ENCODE results near the gene KLK5.
"Not testable (repeated sequence)": the region's sequence is repeated elsewhere in the genome, so short reads cannot be mapped to it uniquely, and the experiment has no call there.

KLK5 gene

DNA sequence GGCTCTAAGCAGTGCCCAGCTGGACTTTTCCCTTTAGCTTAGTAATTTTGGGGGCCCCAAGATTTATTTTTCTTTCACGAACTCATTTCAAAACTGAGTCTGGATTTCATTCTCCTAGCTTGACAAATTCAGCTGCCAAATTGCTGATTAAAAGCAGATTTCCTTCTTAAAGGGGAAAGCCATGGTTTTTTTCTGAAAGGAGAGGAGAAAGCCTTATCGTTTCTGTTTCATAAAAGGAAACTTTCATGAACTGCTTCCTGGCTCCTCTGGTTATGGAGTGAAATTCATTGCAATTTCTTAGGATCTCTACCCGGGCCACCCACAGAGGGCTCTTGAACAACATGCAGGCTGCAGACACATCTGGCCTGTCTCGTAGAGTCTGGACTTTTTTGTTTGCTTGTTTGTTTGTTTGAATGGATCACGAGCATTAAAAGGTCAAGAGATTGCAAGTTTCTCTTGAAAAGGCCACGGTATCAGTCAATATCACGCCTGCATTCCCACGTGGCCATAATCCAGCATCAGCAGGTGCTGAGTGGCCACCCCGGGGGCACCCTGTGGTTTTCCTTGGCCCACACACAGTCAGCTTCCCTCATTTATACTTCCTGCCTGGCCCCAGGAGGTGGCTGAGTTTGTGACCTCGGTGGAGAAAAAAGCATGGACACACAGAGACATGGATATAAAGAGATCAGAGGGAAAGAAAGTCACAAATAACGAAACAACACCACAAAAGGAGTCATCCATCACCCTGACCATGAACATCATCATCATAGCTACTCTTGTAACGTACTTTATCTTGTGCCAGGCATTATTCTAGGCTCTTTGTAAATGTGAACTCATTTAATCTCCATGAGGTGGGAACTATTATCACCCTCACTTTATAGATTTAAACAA is 31.2 kb downstream of the KLK5 start:
- DNase-seq, result no peak

DNA sequence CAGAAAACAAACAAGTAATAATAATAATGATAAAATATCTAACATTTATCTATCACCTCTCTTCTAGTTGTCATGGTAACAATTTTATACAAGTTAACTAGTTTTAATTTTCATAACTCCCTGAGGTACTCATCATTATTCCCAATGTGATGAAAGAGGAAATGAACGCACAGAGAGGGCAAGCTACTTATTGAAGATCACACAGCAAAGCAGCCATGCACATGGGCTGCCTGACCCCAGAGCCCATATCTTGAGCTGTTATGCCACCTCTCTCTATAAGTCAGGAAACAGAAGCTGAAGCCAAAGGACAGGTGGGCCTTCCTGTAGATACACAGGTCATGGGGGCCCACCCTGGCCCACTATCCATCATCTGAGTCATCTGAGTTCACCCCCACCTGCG is 36.8 kb downstream of the KLK5 start:
- DNase-seq, result no peak

DNA sequence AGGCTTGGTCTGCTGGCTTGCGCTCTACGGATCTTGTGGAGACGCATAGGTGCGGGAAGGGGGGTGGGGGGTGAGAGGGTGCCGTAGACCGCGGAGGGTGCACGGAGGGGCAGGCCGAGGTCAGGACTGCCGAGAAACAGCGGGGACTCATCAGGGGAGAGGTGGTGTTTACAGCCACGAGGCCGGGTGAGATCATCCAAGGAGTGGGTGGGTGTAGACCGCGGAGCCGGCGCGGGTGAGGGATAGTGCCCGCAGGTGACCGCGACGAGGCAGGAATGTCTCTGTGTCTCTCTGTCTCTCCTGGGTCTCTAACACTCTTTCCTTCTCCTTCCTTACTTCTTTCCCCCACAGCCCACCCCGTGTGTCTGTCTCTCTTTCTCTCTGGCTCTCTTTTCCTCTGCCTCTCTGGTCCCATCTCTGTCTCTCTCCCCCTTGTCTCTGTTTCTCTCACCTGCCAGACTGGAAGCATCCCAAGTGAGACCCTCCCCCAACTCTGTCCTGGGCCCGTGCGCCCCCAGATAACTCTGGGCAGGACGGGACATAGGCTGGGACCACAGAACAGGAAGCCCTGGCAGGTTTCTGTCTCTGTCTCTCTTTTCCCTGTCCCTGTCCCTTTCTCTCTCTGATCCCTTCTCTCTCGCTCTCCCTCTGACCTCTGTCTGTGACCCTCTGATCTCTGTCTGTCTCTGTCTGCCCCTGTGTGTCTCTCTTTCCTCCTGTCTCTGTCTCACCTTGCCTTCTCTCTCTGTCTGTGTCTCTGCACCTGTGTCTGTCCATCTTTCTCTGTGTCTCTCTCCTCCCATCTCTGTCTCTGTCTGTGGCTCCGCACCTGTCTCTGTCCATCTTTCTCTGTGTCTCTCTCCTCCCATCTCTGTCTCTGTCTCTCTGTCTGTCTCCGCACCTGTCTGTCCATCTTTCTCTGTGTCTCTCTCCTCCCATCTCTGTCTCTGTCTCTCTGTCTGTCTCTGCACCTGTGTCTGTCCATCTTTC is 39.8 kb downstream of the KLK5 start:
- DNase-seq, result no peak

DNA sequence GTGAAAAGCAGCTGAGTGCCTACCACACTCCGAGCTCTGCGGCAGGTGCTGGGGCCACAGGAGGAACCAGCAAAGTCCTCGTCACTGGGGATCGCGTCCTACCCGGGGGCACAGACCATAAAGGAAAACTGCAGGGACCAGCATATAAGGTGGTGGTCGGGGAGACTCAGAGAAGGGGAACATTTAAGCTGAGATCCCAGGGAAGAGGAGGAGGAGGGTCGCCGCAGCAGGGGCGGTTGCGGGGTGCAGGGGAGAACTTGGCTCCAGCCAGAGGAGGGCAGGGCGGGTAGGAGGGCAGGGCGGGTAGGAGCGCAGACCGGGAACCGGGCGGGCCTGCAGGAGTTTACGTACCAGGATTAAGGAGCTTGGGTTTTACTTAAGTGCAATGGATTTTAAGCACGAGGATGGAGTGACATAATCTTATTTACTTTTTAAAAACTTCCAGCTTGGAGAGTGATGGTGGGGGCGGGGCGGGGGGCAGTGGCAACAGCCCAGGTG is 40.7 kb downstream of the KLK5 start:
- no peak for DNase-seq

DNA sequence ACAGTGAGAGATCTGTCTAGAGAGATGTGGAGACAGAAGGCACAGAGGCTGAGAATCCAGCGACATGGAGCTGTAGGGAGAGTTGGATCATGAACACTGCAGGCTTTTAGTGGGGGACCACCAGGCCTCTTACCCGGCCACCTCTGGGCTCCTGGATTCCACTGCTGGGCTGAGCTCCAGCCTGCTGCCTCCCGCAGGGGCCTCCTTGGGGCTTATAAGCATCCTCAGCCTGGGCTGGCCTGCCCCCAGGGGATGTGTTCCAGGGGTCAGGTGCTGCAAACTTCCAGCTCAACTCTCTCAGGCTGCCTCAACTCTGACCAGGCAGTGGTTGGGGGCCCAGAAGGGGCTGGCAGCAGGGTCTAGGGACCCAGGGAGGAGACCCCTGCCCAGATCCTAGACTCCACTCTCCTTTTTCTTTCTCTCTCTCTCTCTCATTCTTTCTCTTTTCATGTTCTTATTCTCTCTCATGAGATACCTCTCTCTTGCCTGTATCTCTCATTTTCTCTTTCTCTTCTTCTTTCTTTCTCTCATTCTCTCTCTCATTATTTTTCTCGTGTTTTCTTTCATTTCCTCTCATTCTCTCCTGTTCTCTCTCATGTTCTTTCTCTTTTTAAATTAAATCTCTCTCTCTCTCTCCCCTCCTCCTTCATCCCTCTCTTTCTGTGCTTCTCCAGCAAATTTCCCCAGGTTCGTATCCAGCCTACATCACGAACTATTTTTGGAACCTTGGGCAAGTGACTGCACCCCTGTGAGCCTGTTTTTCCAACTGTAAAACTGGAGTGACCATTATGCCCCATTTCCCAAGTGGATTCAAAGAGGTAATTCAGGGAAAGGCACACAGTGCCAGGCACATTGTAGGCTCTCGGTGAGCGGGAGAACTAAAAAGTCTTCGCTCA is 41.4 kb downstream of the KLK5 start, which contains the start of gene KLK4:
Gene KLK4 (minus strand): TSS at position 190 of the 896 bp plus-strand sequence. CDS start 657 bp downstream, outside the sequence.
- no peak for DNase-seq

DNA sequence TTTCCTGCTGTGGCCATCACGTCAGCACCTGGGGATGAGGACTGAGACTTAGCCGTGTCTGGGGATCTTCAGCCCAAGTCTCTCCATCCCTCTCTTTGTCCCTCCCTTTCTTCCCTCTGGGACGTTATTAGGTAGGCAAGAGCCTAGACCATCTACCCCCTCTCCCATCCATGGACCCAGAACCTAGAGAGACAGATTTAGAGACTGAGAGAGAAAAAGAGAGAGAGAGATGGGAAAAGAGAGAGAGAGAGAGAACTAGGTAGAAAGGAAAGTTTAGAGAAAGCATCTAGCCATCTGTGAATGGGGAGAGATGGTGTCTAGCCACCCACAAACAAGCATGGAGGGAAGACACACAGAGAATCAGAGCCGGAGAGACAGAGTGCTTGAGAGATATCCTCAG is 42.1 kb downstream of the KLK5 start:
- DNase-seq, result no peak

DNA sequence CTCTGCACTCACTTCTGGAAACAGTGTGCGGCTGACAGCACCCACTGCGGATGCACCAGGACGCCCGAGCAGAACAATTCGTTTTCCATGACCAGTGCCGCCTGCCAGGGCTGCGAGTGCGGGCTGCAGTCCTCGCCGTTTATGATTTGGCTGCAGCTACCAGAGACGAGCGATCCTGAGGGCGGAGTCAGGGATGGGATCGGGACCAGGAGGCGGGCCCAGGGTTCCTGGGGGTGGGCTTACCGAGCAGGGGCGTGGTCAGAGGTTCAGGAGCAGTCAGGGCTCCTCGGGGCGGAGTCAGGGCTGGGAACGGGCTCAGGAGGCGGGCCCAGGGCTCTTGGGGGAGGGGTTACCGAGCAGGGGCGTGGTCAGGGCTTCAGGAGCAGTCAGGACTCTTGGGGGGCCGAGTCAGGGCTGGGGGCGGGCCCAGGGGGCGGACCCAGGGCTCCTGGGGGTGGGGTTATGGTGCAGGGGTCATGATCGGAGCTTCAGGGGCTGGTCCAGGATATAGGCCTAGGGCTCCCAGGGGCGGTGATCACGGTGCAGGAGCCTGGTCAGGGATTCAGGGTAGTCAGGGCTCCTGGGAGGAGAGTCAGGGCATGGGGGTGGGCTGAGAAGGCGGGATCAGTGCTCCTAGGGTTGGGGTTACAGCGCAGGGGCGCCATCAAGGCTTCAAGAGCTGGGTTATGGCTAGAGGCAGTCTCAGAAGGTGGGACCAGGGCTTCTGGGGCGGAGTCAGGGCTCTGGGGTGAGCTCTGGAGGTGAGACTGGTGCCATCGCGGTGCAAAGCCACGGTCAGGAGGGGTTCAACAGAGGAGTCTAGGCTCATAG is 43.4 kb downstream of the KLK5 start:
- peak; percentile 53 for DNase-seq

DNA sequence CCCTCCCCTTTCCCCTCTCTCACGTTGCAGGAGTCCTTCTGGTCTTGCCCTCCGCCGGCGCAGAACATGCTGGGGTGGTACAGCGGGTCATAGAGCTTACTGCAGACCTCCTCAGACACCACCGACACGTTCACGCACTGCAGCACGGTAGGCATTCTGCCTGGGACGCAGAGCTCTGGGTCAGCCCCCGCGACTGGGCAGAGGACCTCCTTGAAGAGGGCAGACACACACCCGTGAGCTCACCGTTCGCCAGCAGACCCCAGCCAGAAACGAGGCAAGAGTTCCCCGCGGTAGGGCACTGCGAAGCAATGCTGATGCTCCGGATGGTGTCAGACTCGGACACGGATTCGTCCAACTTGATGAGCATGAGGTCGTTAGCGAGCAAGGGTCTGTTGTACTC is 44.5 kb downstream of the KLK5 start:
- DNase-seq, result no peak

DNA sequence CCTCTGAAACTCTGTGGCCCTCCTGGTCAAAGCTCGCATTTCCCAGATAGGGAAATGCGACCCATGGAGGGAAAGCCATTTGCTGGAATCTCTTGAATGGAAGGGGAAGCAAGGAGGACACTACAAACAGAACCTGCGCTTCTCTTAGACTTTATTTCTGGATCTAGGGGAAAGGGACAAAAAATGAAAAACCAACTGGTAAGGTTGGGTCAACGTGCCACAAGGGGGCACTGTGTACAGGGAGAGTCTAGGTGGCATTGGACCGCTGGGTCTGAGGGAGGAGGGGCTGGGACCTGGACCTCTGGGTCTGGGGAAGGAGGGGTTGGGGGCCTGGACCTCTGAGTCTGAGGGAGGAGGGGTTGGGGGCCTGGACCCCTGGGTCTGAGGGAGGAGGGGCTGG is 46.6 kb downstream of the KLK5 start:
- DNase-seq, result no peak

DNA sequence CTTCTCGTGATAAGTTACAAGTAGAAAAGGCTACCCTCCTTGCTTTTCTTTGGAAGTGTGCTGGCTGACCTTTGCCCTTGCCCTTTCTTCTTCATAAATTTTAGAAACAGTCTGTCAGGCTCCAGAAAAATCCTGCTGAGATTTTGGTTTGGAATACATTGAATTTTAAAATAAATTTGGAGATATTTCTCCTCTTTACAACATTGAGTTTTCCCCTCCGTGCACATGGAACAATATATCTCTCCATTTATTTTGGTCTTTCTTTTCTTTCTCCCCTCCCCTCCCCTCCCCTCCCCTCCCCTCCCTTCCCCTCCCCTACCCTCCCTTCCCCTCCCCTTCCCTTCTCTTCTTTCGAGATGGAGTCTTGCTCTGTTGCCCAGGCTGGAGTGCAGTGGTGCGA is 50.2 kb downstream of the KLK5 start:
- DNase-seq, result no peak

DNA sequence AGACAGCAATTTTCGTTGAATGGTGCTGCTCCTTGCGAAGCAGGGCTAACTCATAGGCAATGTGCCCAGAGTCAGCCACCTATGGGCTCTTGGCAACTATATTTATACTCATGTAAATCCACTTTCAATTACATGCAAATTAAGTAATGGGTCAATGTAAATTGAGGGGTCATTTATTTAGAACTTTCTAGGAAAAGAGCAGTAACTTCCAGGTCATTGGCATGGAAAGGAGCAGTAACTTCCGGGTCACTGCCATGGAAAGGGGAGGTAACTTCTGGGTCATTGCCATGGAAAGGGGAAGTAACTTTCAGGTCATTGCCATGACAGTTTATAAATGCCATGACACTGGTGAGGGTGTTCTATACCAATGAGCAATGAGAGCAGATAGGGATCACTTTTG is 53.3 kb downstream of the KLK5 start:
- DNase-seq, result no peak

DNA sequence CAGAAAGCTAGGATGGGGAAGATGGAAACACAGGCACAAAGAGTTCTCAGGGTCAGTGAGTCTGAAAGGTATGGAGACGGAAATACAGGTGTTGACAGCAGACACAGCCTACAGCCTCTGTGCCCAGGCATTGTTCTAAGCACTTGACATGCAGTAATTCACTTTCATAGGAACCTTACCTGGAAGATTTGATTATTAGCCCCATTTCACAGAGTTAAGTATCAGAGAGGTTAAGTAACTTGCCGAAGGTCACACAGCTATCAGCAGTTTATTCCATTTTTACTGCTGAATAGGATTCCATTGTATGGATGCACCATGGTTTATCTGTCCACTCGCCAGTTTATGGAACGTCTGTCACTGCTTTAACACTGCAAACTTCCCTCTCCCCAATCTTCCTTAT is 54.8 kb downstream of the KLK5 start:
- no peak for DNase-seq

DNA sequence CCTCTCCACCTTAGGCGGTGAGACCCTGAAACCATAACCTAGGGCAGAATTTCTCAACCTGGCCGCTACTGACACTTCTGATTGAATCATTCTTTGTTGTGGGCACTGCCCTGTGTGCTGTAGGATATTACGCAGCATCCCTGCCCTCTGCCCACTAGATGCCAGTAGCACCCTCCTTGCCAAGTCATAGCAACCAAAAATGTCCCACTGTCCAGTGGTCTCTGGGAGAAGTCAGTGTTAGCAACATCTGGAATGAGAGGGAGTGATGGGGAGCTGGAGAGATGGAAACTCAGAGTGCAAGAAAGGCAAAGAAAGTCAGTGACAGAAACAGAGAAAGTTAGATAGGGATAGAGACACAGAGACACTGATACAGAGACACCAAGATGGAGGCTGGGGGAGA is 55.2 kb downstream of the KLK5 start:
- no peak for DNase-seq

DNA sequence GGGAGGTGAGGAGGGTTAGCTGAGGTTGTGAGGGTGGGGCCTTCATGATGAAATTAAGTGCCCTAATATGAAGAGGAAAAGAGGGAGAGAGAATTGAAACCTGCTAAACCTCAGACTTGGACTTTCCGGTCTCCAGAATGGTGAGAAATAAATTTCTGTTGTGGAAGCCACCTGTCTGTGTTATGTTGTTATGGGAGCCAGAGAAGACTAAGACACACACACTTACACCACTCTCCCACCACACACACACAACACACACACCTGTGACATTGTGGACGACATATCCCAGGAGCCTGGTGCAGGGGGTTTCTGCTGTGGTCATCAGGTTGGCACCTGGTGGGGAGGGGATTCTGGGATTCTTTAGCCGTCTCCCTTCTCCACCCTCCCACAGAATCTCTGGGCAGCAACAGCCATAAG is 55.6 kb downstream of the KLK5 start:
- no peak for DNase-seq

DNA sequence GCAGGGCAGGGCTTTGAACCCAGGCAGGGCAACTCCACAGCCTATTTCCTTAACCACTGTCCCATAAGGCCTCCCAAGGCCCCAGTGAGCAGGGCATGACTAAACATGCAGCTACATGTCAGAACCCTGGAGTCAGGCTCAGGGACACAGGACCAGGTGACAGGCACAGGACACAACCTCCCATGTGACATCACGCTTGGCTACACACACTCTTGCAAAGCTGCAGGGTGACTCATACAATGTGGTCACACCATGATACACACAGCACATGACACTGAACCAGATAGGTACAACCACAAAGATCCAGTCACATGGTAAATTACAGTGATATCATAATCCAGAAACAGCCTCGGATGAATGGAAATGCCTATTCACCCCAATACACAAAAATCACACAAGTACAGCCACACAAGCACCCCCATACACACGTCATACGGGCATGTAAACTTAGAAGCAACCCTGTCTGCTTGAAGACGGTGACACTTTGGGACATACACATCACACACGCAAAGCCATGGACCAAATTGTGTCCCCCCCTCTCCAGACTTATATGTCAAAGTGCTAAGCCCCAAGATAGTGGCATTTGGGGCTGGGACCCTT is 56.1 kb downstream of the KLK5 start:
- no peak for DNase-seq

DNA sequence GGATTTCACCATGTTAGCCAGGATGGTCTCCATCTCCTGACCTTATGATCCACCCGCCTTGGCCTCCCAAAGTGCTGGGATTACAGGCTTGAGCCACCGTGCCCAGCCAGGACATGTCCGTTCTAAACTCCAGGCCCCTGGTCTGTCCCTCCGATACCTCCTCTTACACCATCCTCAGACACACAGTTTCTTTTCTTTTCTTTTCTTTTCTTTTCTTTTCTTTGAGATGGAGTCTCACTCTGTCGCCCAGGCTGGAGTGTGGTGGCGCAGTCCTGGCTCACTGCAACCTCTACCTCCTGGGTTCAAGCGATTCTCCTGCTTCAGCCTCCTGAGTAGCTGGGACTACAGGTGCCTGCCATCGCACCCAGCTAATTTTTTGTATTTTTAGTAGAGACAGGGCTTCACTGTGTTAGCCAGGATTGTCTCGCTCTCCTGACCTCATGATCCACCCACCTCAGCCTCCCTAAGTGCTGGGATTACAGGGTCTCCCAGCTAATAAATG is 56.7 kb downstream of the KLK5 start:
- DNase-seq, result not testable (repeated sequence)

DNA sequence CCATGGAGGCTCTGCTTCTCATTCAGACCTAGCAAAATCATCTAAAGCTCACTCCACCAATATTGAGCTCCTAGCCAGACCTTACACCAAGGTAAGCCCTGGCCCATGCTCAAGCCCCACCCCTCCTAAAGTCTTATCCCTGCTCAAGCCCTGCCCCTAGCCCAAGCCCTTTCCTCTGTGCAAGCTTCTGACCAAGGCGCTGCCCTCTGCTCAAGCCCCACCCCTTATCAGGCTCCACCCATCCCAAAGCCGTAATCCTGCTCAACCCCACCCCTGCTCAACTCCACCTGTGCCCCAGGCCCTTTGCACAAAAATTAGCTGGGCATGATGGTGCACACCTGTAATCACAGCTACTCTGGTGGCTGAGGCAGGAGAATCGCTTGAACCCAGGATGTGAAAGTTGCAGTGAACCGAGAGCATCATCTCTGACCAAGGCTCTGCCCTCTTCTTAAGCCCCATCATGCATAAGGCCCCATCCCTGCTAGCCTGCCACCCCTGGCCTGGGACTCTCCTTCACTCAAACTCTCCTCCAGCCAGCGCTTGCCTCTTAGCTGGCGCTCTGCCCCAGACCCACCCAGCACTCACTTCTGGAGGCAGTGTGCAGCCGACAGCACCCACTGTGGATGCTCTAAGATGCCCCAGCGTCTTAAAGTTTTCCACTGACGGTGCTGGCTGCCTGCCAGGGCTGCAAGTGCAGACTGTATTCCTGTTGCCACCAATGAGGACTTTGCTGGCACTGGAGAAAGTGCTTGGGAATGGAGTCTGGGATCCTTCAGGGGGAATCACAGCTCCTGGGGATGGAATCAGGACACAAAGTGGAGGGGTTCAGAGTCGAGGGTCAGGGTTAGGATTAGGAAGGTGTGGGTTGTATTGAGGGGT is 58.1 kb downstream of the KLK5 start:
- DNase-seq, result no peak

Measured in right forelimb (tissue), 1 donor.